ENCODE measurements around the gene NTSR1.

DNA sequence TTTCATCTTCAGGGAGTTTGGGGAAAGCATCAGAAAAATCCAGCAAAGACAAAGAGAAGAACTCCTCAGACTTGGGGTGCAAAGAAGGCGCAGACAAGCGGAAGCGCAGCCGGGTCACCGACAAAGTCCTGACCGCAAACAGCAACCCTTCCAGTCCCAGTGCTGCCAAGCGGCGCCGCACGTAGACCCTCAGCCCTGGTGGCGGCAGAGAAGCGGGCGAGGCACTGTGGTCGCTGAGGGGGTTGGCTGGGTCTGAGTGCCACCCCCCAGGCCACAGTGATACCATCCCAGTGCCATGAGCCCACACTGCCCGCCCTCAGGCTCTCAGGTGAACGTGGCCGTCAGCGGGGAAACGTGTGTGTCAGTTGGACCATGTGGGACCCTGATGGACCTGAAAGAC is 90.8 kb downstream of the NTSR1 start:
- TF ChIP-seq POLR2A (IDR thresholded peaks at IDR 0.05): no peak
- TF ChIP-seq, protein P1, sequence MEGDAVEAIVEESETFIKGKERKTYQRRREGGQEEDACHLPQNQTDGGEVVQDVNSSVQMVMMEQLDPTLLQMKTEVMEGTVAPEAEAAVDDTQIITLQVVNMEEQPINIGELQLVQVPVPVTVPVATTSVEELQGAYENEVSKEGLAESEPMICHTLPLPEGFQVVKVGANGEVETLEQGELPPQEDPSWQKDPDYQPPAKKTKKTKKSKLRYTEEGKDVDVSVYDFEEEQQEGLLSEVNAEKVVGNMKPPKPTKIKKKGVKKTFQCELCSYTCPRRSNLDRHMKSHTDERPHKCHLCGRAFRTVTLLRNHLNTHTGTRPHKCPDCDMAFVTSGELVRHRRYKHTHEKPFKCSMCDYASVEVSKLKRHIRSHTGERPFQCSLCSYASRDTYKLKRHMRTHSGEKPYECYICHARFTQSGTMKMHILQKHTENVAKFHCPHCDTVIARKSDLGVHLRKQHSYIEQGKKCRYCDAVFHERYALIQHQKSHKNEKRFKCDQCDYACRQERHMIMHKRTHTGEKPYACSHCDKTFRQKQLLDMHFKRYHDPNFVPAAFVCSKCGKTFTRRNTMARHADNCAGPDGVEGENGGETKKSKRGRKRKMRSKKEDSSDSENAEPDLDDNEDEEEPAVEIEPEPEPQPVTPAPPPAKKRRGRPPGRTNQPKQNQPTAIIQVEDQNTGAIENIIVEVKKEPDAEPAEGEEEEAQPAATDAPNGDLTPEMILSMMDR (IDR thresholded peaks at IDR 0.05): no peak

All from heart left ventricle (tissue), 13 donors.